Hepatocyte (in vitro differentiated cells): ENCODE data around the gene S100PBP. TPM values are rescaled to one million over a fixed set of nuclear protein-coding genes. Genes with fewer than 3 reads are reported as not detected.

Source experiments
- DNase-seq: peaks from one replicate; pipeline ENCODE4 v3.0.0-alpha.2; 2016; ENCODE audit warnings: low spot score
- H2AFZ ChIP-seq: fragments of 200-600 bp; sonication (generic); 2 replicates; pipeline ENCODE4 v1.6.0; 2016; ENCODE audit warnings: antibody characterized with exemption, mild to moderate bottlenecking
- H3K27ac ChIP-seq: fragments of 200-600 bp; sonication (generic); 2 replicates; pipeline ENCODE4 v1.5.1; 2016; ENCODE audit warnings: mild to moderate bottlenecking
- H3K27me3 ChIP-seq: fragments of 200-600 bp; sonication (generic); 2 replicates; pipeline ENCODE4 v1.6.1; 2016
- H3K36me3 ChIP-seq: fragments of 200-600 bp; sonication (generic); replicated peaks from 2 replicates; pipeline ENCODE4 v1.5.1; 2016; ENCODE audit warnings: low read depth; ENCODE audit not compliant: insufficient read depth
- H3K4me1 ChIP-seq: fragments of 200-600 bp; sonication (generic); 2 replicates; pipeline ENCODE4 v1.5.1; 2016; ENCODE audit warnings: mild to moderate bottlenecking, moderate library complexity; ENCODE audit not compliant: insufficient read depth
- H3K4me2 ChIP-seq: fragments of 200-600 bp; sonication (generic); 2 replicates; pipeline ENCODE4 v1.6.0; 2016
- H3K4me3 ChIP-seq: fragments of 200-600 bp; sonication (generic); 2 replicates; pipeline ENCODE4 v1.5.1; 2016; ENCODE audit warnings: mild to moderate bottlenecking
- H3K79me2 ChIP-seq: fragments of 200-600 bp; sonication (generic); 2 replicates; pipeline ENCODE4 v1.6.0; 2017; ENCODE audit warnings: mild to moderate bottlenecking
- H3K9me2 ChIP-seq: fragments of 200-600 bp; sonication (generic); replicated peaks from 2 replicates; pipeline ENCODE4 v1.6.0; 2017; ENCODE audit warnings: mild to moderate bottlenecking; ENCODE audit not compliant: insufficient read depth
- H3K9me3 ChIP-seq: fragments of 200-600 bp; sonication (generic); 2 replicates; pipeline ENCODE4 v1.5.1; 2016; ENCODE audit warnings: low read depth, mild to moderate bottlenecking
- H4K20me1 ChIP-seq: fragments of 200-600 bp; sonication (generic); 2 replicates; pipeline ENCODE4 v1.6.0; 2016; ENCODE audit warnings: mild to moderate bottlenecking; ENCODE audit not compliant: insufficient read depth, poor library complexity, severe bottlenecking
- CTCF ChIP-seq: fragments of 200-600 bp; sonication (generic); IDR thresholded peaks from 2 replicates; pipeline ENCODE4 v1.5.1; 2016; ENCODE audit warnings: antibody characterized with exemption, mild to moderate bottlenecking; ENCODE audit not compliant: poor library complexity
- EZH2 ChIP-seq: fragments of 200-600 bp; sonication (generic); IDR thresholded peaks from 2 replicates; pipeline ENCODE4 v1.6.1; 2016; ENCODE audit warnings: antibody characterized with exemption, mild to moderate bottlenecking, borderline replicate concordance
- EZH2phosphoT487 ChIP-seq: fragments of 200-600 bp; sonication (generic); IDR thresholded peaks from one replicate; pipeline ENCODE4 v1.6.1; 2018; ENCODE audit warnings: antibody characterized with exemption, mild to moderate bottlenecking, low read depth, moderate library complexity; ENCODE audit not compliant: unreplicated experiment, severe bottlenecking
- WGBS: methylation state at CpG from one replicate; pipeline ENCODE4 v1.1.6; 2016; ENCODE audit warnings: low lambda C conversion rate; ENCODE audit errors: missing lambda C conversion rate; 5-methylcytosine and 5-hydroxymethylcytosine counted together
- polyA plus RNA-seq: library from polyadenylated mRNA; unstranded; fragments of >200 nt; fragmentation: Nextera tagmentation; extraction: Ambion mirVana; gene quantifications from 2 replicates; pipeline ENCODE4 v1.2.1, GENCODE V29; 2016
- total RNA-seq: library from RNA; depleted of rRNA; stranded (reverse); fragments of >200 nt; gene quantifications from 2 replicates; pipeline ENCODE4 v1.2.3, GENCODE V29; 2014

Gene S100PBP
- total and polyA plus RNA-seq, 2 experiments from 2014 or later, result 10.7 to 41.5 TPM

- TF ChIP-seq EZH2, result no peak
- no peak for TF ChIP-seq CTCF
- no peak for TF ChIP-seq EZH2phosphoT487
- peaks cover 22% of the 10 kb centered on the region for H3K4me1 ChIP-seq
- no peak overlapping the region for H3K4me2 ChIP-seq
- H3K27me3 ChIP-seq, result no peaks in the 10 kb centered on the region
- peak overlapping the region; percentile 17 for H3K27ac ChIP-seq
- DNase-seq, result no peak
- H4K20me1 ChIP-seq, result peaks cover 5% of the 10 kb centered on the region
- peaks cover 4% of the 10 kb centered on the region for H3K36me3 ChIP-seq
- H3K4me3 ChIP-seq, result no peak overlapping the region
- H3K9me2 ChIP-seq, result no peaks in the 10 kb centered on the region
- WGBS, result 94% methylated on average over 9 of the region's 10 CpGs
- no peak overlapping the region for H2AFZ ChIP-seq
- H3K79me2 ChIP-seq, result peaks cover 11% of the 10 kb centered on the region
- H3K9me3 ChIP-seq, result no peaks in the 10 kb centered on the region
These were observed 45.0 kb upstream of the S100PBP start for GRCh38 chr1:32772281-32773017.

- 37% methylated on average over 9 of the region's 9 CpGs for WGBS
- TF ChIP-seq CTCF (peak; percentile 93), EZH2phosphoT487 (no peak)
- Histone ChIP-seq H3K9me2 (no peaks in the 10 kb centered on the region), H3K4me3 (no peak overlapping the region), H3K4me1 (peaks cover 14% of the 10 kb centered on the region), H3K9me3 (no peaks in the 10 kb centered on the region), H3K4me2 (no peak overlapping the region), H3K79me2 (peaks cover 4% of the 10 kb centered on the region), H3K36me3 (peaks cover 4% of the 10 kb centered on the region), H2AFZ (no peak overlapping the region), H4K20me1 (no peaks in the 10 kb centered on the region), H3K27ac (no peak overlapping the region), H3K27me3 (no peaks in the 10 kb centered on the region)
- DNase-seq, result peak; percentile 89
These were observed 44.3 kb upstream of the S100PBP start for GRCh38 chr1:32773018-32773763.

- Histone ChIP-seq H3K4me1 (peaks cover 8% of the 10 kb centered on the region), H2AFZ (no peak overlapping the region), H3K27ac (no peak overlapping the region), H3K4me2 (no peak overlapping the region), H4K20me1 (no peaks in the 10 kb centered on the region), H3K9me2 (no peaks in the 10 kb centered on the region), H3K36me3 (peaks cover 4% of the 10 kb centered on the region), H3K27me3 (no peaks in the 10 kb centered on the region), H3K9me3 (no peaks in the 10 kb centered on the region), H3K79me2 (no peaks in the 10 kb centered on the region), H3K4me3 (no peak overlapping the region)
- no peak for TF ChIP-seq EZH2phosphoT487
- 92% methylated on average over 7 of the region's 7 CpGs for WGBS
- DNase-seq, result no peak
These were observed 43.5 kb upstream of the S100PBP start for GRCh38 chr1:32773764-32774463.

- Histone ChIP-seq H3K9me3 (no peaks in the 10 kb centered on the region), H3K27ac (no peak overlapping the region)
These were observed 43.0 kb upstream of the S100PBP start for GRCh38 chr1:32774464-32774808.

More at GRCh38 chr1:32774464-32774808, 43.0 kb upstream of the S100PBP start:
- Histone ChIP-seq H3K27me3 (no peaks in the 10 kb centered on the region), H4K20me1 (no peaks in the 10 kb centered on the region), H3K79me2 (no peaks in the 10 kb centered on the region), H3K4me3 (no peak overlapping the region), H3K9me2 (no peaks in the 10 kb centered on the region), H2AFZ (no peak overlapping the region), H3K36me3 (peaks cover 4% of the 10 kb centered on the region), H3K4me2 (no peak overlapping the region), H3K4me1 (peaks cover 4% of the 10 kb centered on the region)
- TF ChIP-seq CTCF, result no peak
- no peak for TF ChIP-seq EZH2
- TF ChIP-seq EZH2phosphoT487, result no peak
- no peak for DNase-seq
